GM04503 (cell line): ENCODE measurements around the gene SPECC1.
"Not testable (repeated sequence)": the region's sequence is repeated elsewhere in the genome, so short reads cannot be mapped to it uniquely, and the experiment has no call there.

ENCODE experiments used
- DNase-seq: peaks from one replicate; pipeline ENCODE4 v3.0.0-alpha.2; 2012; ENCODE audit warnings: low read depth

SPECC1 gene

GRCh38 chr17:20094777-20095176 lies 85.6 kb downstream of the SPECC1 start:
- DNase-seq, result no peak

DNA sequence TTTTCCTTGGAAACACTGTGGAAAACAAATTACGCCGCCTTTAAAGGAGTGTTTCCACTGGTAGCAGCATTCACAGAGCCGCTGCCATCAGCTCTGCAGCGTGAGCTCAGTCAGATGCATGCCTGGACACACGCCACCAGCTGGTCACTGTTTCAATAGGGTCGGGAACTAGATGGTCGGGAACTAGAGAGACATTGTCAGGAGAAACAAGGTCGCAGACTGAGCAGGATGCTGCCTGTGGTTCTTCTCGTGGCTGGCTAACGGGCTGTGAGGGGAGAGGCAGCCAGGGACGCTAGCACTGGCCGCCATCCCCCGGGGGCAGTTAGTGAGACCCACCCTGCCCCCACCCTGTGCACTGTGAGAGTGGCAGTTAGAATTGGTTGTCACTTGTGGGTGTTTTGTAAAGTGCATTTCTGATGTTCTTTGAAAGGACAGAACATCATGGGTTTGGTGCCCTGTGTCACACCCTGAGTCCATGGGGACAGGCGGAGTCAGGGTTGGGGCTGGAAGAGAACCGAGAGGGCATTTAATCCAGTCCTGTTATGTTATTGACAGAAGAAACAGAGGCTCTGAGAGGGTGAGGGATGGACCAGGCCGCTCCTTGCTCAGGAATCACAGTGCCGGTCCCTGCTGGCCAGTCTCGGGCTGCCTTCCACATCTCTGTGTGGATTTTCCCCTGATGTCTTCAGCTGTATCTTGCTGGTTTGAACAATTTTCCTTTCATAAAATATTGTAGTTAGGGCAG lies 86.3 kb downstream of the SPECC1 start:
- DNase-seq, result no peak

DNA sequence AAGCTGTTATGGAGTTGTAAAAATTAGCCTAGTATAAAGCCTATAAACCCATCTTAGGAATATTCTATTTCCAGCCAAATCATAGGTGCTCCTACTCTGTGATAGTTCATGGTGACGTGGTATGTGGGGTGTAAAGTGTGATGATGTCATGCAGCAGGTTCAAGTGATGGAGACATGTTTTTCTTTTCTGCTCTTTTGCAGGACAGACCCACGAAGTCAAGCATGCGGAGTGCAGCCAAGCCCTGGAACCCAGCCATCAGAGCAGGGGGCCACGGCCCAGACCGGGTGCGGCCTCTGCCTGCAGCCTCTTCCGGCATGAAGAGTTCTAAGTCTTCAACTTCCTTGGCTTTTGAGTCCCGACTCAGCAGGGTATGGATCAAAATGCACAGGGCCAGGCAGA lies 87.3 kb downstream of the SPECC1 start:
- DNase-seq, result no peak

GRCh38 chr17:20097330-20097729 lies 88.2 kb downstream of the SPECC1 start:
- no peak for DNase-seq

DNA sequence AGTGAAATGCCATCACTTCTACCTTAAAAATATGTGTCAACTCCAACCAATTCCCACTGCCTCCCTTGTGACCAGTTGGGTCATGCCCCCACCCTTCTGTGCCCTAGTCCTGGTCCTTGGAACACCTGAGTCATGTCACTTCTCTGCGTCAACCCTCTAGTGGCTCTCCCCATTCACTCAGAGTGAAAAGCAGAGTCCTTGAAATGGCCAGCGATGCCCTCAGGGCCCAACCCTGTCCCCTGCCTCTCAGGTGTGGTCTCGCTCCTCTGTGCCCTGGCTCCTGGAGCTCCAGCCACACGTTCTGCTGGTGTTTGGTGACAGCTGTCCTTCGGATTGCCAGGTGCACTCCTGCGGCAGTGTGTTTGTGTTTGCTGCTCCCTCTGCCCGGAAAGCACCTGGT lies 89.2 kb downstream of the SPECC1 start:
- DNase-seq, result no peak

GRCh38 chr17:20100806-20101205 lies 91.6 kb downstream of the SPECC1 start:
- not testable (repeated sequence) for DNase-seq

DNA sequence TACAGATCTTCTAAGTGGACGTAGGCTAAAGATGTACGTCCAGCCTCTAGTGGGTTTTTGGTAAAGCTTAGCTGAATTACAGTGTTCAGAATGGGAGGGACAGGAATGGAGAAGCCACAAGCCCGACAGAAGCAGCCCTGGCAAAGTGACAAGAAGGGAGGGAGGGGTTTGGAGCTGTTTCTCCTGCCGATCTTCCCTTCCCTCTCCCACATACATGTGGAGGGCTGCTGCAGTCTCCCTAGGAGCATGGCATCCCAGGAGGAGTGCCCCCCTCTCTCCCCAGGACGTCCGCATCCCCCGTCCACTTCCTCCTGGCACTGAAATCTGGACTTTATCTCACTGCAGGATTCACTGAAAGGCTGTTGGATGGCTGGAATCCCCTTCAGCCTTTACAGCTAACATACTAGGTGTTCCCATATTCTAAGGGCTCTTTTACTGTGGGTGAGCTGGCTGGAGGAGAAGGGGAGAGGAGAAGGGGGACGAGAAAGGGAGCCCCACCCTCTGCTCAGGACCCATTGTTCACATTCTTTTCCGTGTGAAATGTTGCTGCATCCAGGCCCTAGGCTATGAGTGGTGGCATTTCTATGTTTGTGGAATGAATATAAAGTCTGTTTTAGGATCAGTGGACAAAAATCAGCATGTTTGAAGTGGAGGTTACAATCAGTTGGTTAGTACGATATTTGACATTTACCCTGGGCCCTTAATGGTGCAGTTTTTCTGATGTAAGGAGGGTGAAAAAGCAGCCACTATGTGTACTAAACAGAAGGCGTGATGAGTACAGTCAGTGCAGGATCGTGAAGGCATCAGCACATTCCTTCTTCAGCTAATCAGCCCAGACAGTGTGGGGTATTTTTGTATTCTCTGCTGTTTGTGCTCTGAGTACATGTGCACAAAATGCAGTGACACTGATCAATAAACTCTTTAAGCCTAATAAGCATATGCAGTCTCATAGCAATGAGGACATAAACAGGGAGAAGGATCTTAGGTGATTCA lies 94.6 kb downstream of the SPECC1 start:
- no peak for DNase-seq

DNA sequence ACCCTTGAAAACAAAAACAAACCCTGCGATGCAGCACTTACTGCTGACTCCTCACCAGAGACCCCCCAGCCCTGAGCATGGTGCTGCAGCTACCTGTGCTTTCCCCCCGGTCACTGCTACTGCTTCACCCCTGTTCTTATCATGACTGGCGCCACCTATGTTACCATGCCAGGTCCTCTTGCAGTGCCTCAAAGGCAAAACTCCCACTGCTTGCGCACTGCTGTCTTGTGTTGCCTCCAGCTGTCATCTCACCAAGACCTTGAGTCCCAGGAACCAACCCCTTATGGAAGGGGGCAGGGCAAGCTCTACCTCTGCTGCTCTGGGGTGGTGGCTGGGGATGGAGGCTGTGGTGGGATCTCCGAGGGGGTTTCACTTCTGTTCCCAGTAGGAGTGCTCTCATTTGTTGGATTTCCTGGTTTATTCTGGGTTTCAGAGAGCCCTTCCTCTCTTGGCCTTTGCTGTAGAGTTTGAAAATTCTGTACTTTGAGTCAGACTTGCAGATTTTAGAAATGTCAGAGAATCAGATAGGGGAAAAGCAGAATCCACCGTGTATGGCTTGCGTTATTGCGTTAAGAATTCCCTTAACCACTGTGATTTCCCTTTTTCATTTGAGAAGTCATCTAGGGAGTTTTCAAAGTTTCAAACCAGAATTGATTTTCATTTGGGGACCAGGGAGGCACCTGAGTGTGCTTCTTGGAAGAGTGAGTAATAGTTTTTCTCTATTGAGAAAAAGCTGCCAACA lies 96.6 kb downstream of the SPECC1 start:
- DNase-seq, result no peak

DNA sequence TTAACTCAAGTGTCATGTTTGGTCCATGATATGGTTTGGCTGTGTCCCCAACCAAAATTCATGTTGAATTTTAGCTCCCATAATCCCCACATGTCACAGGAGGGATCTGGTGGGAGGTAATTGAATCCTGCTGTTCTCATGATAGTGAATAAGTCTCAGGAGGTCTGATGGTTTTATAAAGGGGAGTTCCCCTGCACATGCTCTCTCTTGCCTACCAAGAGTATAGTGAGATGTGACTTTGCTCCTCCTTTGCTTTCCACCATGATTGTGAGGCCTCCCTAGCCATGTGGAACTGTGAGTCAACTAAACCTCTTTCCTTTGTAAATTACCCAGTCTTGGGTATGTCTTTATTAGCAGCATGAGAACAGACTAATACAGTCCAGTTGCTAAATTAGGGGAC lies 97.3 kb downstream of the SPECC1 start:
- not testable (repeated sequence) for DNase-seq

DNA sequence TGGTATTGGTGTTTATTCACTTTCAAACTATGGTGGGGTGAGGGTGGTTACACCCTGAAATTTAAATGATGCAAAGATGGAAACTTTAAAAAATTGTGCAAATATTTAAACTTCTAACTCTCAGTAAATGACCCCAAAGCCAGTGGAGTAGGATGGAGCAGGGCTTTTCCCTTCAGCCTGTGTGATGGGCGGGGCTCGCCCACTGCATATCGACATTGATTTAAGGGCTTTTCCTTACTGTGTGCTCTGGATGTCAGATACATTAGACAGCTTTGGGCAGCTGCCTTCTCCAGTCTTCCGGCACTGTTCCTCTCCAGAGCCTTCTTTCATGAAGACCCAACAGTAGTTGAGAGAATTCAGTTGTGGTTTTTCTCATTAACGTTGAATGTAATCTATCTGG lies 99.9 kb downstream of the SPECC1 start:
- DNase-seq, result no peak

GRCh38 chr17:20111538-20111937 lies 102.4 kb downstream of the SPECC1 start:
- no peak for DNase-seq

DNA sequence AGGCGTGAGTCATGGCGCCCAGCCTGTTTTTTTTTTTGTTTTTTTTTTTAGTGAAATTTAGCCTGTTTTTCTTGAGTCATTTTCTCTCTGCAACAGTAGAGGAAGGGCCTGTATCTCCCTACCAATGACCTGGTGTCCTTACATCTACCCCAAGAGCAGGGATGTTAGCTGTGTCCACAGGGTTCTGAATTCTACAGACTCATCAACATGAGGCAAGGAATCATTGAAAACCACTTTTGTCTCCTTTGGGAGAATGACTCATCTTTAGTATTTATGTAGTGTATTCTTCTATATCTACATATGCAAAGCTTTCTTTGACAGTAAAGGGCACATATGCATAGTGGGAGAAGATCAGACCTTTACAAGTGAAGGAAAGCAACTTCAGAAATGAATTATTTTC lies 105.3 kb downstream of the SPECC1 start:
- no peak for DNase-seq

GRCh38 chr17:20116683-20117309 lies 107.6 kb downstream of the SPECC1 start:
- no peak for DNase-seq

DNA sequence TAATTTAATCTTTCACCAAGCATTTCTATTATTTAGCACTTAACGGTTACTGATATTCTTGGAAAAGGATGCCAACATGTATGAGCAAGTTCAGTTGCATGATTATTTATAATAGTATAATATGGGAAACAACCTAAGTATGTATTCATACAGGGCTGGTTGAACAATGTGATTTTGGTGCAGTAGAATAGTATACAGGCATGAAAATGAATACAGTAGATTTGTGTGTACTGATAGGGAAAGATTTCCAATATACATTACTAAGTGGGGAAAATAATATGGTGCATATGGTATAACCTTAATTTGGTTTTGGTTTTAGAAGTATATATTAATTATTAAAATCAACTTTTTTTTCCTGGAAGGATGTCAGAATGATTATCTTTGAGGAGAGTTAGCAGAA lies 109.1 kb downstream of the SPECC1 start:
- no peak for DNase-seq

GRCh38 chr17:20120836-20121235 lies 111.7 kb downstream of the SPECC1 start:
- DNase-seq, result no peak

GRCh38 chr17:20121359-20122253 lies 112.4 kb downstream of the SPECC1 start:
- no peak for DNase-seq

DNA sequence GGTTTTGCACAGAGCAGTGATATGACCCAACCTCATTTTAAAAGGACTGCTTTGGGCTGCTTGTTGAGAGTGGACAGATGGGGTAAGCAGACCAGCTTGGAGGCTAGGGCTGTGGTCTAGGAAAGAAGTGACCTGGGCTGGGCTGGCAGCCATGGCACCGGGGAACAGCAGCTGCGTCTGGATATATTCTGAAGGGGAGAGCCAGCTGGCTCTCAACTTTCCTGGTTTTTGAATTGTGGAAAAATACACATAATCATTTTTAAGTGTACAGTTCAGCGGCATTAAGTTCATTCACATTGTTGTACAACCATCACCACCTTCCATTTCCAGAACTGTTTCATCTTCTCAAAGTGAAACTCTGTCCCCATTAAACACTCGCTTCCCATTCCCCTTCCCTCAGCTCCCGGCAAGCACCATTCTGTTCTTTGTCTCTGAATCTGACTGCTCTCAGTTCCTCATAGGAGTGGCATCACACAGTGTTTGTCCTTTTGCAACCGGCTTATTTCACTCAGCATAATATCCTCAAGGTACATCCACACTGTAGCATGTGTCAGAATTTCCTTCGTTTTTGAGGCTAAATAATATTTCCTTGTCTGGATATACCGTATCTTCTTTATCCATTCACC lies 113.2 kb downstream of the SPECC1 start:
- no peak for DNase-seq

DNA sequence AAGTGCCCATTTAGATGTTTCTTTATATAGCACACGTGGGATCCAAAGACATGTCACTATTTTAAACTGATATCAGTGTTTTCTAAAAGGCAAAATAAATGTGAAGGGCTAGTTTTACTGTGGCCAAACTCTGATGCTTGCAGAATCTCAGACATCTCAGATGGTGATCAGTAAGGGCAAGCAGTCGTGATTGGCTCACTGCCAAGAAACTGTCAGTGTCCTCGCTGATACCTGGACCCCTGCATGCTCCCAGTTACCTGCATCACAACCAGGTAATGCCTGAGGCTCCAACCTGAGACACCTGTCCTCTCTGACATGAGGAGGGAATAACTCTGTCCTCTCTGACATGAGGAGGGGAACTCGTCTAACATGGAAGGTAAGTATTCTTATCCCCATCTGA lies 114.0 kb downstream of the SPECC1 start:
- no peak for DNase-seq

- no peak for DNase-seq
Observed at GRCh38 chr17:20125724-20126123, 116.6 kb downstream of the SPECC1 start.

GRCh38 chr17:20127360-20128035 lies 118.3 kb downstream of the SPECC1 start:
- DNase-seq, result no peak
